HG02973 (cell line): ENCODE data around the gene FGFR3.

Source experiments
- ATAC-seq: cut with Tn5 transposase; IDR thresholded peaks from one replicate; pipeline ENCODE4 v1.9.1; 2021; ENCODE audit warnings: moderate library complexity; ENCODE audit not compliant: unreplicated experiment

FGFR3 gene

DNA sequence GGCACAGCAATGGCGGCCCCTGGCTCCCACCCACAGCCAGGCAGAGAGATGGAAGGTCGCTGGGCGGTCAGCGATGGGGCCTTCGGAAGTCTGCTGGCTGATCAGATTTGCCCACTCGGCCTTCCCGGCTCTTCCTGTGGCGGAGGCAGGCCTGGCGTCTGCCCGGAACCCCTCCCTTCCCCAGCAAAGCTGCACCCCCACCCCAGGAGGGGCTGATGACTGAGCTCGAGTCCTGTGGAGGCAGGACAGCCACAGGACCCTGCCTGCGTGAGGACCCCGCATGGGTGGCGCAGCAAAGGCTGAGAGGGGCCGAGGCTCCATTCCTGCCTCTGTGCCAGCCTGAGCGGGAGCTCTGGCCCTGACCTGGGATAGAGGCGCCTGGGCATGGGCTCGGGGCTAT is 37.0 kb upstream of the FGFR3 start:
- no peak for ATAC-seq

DNA sequence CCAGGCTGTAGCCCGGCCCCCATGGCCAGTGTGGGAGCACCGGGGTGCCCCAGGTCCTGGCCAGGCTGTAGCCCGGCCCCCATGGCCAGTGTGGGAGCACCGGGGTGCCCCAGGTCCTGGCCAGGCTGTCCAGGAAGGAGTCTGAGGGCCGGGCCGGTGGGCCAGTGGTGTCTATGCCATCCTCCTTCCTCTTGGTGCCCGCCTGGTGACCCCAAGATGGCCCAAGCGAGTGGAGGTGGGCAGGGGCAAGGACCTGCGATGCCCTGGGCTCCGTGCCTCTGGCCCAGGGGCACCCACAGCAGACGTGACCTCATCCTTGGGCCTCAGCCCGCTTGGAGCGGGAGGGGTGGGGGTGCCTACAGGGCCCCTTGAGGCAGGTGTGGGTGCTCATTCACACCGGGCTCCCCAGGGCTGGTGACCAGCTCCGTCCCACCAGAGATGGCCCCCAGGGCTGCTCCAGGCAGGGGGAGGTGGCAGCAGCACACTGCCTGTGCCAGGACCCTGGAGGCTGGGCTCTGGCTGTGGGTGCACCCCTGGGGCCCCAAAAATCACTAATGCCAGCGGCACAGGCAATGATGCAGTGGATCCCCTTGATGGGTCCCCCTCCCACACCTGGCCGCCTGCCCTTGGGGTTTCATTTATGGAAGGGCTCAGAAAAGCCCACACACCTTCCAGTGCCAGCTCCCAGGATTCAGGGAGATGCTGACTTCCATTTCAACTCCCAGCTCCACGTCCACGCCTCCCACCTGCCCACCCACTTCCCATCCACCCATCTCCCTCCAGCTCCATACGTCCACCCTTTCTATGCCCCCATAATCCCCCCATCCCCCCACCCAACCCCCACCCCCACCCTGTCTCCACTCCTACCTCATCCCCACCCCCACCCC is 36.0 kb upstream of the FGFR3 start:
- no peak for ATAC-seq

DNA sequence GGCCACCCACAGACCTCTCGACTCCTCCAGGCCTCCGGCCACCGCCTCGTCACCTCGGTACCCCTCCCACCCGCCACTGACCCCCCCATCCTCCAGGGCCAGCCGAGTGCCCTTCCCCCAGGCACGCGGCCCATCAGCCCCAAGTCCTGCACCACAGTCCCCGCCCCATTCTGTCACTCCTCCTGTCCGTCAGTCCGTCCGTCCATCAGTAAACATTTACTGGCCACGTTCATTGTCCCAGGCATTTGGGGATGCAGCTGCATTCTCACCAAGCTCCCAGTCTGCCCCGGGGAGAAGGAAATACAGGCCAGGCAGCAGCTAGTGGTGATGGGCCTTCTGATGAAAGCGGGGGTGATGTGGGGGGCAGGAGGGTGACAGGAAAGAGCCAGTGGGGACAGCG is 35.3 kb upstream of the FGFR3 start:
- no peak for ATAC-seq

DNA sequence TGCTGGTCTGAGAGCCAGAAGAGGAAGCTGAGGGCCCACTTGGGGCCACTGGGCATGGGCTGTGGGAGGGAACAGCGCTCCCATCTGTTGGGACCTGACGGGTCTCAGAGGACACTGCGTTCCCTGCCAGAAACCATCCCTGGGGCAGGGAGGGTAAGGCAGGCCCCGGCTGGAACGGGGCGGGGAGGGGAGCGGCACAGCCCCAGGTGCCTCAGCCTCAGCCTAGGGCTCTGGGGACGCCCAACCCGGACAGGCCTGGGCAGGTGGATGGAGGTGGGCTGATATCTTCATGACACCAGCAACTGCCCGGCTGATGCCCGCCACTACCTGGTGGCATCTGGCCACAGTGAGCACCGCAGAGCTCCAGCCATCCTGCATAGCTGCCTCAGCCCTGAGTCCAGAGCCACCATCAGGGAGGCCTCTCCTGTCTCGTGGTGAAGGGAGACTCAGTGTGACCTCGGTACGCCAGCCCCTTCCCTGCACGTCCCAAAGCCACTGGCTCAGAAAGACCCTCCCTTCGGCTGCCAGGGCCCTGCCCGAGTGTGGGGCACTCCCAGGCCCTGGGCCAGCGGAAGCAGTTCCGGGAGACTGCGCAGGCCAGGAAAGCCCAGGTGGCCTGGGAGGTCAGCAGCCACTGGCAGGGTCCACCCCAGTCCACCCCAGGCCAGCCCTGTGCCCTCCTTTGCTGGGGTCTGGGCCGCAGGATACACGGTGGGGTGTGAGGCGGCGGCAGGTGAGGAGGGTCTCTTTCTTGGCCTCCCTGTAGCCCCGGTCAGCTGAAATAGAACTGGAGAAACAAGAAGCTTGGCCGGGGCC is 34.6 kb upstream of the FGFR3 start:
- ATAC-seq: no peak

DNA sequence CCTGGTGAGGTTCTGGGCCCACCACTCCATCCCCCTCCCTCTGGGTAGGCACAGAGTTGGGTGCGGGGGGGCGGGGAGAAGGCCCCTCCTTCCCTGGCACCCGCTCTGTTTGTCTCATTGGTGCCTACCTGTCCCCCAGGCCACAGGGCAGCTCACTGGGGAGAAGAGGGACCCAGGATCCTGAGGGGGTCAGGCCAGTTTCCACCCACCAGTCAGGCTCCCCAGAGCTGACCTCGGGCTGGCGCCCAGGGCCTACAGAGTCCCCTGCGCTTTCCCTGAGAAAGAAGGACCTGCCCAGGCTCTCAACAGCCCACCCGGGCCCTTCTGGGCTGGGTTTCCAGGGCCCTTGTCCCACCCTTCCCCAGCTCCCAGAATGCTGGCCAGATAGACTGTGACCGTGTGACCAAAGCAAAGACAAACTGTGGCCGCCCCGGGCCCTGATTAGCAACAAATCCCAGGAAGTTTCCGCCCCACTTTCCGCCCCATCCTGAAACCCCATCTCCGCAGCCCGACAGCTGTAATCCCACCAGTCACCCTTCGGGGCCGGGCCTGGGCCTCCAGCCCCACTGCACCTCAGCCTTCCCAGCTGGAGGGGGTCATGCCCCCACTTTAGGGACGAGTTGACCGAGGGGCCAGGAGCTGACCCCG is 33.8 kb upstream of the FGFR3 start:
- no peak for ATAC-seq

DNA sequence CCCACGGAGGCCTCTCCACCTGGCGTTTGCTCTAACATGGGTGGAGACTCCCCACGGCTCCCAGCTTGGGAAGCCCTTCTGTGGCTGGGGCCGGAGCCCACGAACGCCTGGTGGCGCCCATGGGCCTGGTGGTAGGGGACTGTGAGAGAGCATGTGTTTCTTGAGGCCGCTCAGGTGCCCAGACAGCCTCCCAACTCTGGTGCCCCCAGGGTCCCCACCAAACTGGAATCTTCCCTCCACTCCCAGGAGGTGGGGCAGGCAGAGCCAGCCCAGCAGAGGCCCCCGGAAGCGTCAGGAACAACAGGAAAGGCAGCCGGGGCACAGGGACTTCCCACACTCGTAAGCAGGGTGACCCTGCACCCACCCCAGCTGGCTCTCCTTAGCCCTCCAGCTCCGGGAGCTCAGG is 33.3 kb upstream of the FGFR3 start:
- ATAC-seq: no peak

DNA sequence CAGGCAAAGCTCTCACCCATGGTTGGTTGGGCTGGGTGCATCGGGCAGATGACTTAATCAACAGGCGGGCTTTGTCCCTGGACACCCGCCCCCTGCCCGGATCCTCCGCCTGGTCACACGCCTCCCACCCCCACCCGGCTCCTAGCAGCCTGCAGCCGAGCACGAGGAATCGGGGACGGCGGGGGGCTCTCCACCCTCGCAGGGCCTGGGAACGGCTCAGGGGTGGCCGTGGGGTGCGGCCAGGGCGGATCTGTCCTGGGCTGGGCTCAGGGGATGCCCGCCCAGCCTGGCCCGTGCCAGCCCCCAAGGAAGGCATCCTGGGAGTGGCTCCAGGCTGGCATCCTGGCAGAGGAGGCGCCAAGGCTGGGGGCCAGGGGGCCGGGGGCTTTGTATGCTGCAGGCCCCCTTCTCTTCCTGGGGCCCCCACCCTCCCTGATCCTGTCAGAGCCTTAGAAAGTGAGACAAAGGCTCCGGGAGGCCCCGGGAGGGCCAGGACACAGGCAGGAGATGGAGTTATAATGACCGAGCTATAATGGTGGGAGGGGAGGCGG is 32.5 kb upstream of the FGFR3 start:
- ATAC-seq: no peak

DNA sequence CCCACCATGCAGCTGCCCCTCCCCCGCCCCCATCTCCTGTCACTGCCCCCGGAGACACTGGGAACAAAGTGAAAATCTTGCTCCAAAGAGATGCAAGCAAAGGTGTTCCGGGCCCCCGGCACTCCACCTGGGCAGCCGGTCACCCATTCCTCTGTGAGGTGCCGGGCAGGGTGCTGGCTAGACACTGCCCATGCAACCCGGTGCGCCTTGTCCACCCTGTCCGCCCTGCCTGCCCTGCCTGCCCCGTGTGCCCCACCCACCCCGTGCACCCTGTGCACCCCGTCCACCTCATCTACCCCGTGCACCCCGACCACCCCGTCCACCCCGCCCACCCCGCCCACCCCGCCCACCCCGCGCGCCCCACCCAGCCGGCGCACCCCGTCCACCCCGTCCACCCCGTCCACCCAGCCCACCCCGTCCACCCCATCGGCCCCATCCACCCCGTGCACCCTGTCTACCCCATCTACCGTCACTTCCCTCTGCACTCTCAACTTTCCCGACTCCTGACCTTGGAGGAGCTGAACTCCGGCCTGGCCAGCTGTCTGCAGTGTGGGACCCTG is 31.9 kb upstream of the FGFR3 start:
- ATAC-seq: no peak

DNA sequence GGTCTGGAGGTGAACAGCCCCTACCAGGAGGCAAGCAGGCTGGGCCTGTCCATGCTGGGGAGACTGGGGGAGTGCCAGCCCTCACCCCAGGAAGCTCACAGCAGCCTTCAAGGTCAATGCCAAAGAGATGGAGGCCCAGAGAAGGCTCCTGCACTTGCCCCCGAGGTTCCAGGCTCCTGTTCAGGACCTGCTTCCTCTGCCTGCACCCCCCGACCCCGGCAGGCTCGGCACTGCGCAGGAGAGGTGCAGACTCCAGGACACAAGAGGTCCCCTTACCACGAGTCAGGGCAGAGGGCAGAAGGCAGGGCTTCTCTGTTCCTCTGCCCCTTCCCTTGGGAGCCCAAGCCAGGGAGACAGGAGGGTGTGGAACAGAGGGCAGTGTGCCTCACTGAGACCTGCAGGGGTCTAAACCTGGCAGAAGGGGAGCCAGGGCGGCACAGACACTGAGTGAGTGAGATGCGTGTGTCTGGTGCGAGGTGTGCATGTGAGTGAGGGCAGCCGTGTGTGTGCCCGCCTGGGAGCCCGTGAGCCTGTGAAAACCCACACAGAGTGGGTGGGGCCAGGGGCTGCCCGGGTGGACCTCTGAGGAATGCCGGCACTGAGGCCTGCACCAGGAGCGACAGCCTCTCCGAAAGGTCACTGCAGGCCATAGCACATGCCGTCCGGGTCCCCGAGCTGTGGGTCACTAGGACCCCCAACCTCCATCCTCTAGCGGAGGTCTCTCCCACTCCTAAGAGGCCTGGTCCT is 30.7 kb upstream of the FGFR3 start:
- ATAC-seq: no peak

DNA sequence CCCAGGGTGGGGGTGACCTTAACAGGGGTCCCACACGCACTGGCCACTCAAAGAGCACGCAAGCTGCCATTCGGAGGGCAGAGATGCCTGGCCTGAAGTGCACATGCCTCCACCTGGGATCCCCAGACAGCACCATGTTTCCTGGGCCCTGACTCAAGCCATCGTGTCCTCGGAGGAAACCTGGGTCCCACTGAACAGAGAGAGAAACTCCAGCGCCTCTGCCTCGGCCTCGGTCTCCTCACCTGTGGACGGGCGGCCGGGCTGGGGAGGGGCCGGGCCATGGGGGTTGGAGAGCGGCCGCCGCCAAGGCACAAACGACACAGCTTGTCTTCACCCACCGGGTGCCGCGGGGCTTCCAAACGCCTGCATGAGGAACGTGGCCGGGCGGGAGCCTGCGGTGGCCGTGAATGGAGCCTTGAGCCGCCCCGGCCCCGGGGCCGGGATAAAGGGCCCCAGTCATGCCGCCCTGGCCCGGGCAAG is 30.0 kb upstream of the FGFR3 start:
- ATAC-seq: no peak

DNA sequence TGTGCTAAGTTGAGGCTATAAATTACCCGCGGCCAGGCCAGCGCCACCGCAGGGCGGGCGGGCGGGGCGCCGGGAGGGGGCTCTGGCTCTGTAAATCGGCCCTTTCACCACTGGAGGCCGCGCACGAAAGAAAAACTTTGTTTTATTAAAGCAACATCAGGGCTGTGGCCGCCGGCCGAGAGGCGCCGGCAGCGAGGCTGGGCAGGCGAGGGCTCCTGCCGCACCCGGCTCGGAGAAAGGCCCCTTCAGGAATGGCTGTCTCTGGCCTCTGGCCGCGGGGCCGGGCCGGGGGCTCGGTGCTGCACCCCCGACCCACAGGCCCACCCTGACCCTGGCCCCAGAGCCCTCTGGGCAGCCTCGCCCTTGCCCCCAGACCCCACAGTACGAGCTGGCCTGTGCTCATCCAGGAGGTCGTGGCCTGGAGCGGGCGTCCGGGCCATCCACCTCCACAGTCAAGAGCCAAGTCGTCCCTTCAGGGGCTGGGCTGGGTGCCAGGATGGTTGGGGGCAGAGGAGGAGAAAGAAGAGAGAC is 29.5 kb upstream of the FGFR3 start:
- no peak for ATAC-seq

DNA sequence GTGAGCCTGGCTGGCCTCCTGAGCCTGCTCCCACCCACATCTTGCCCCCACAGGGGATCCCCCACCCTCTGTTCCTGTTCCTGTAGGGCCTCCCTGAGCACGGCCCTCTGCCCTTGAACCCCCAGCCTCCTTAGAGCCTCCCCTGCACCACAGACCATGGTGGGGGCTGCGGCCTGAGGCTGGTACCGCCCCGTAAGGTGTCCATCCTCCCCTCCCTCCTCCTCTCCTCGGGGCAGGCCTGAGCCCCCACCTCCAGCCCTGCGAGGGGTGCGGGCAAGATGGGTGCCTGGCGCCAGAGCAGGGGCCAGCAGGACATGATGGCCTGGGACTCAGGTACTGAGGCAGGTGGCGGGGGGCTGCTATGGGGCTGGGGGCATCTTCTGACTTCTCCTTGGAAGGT is 28.4 kb upstream of the FGFR3 start:
- ATAC-seq: no peak

DNA sequence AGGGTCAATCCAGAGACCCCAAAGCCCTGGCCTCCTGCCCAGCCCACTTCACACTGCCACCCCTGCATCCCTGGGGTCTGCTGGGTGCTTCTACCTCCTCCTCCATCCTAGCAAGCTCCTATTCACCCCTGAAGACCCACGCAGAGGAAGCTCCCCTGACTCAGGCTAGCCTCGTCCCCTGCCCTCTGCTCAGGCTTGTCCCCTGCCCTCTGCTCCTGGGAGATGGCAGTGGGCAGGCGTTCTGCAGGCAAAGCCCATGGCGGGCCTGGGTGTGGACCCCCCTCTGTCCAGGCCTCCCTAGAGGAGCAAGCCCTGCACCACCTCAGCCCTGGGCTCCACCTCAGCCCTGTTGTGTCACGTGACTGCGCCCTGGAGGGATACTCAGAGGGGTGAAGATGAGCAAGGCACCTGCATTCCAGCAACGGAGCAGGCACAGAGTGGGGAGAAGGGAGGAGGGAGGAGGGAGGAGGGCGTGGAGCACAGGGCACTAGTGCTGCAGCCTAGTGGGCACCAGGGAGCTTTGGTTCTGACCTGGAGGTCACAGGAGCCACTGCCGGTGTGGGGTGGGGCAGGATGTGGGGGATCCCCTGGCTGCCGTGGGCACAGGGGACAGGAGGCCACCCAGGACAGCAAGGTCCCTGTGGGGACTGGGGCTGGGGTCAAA is 27.6 kb upstream of the FGFR3 start:
- ATAC-seq: no peak

DNA sequence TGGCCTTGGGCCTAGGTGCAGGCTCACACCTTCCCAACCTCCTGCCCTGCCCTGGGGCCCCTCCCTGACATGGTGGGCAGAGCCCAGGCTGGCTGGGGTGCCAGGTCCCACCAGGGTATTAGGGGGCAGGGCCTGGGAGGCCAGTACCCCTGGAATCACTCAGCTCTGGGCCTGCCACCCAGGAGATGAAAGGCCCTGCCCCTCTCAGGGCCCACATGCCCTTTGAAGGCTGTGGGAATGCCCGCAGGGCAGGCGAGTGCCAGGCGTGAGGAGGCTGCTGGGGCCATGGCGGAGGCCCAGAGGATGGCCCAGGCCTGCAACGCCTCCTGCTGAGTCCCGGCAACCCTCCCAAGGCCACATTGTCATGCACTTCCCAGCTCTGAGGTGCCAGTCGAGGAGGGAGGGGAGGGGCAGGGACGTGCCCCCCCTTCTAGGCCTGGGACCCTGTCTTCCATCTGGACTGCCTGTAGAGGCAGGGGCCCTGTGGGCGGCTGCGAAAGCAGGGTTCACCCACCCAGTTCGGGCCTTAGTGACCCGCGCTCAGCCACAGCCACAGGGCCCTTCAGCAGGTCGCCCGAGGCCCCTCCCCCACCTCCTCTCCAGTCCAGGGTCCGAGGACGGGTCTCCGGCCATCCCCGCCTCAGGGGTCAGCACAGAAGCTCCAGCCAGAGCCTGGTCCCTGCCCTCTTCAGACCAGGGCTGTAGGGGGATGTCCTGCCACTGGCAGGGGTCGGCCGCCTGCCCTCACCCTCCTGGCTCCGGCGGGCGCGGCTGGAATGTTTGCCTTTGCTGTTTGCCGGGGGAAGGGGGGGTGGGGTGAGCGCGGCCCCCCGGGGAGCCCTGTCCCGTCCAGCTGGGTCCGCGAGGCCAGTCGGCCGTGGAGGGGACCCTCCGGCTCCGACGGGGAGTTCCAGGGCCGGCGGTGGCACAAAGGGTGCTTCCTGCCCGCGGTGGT is 26.7 kb upstream of the FGFR3 start:
- ATAC-seq: no peak

DNA sequence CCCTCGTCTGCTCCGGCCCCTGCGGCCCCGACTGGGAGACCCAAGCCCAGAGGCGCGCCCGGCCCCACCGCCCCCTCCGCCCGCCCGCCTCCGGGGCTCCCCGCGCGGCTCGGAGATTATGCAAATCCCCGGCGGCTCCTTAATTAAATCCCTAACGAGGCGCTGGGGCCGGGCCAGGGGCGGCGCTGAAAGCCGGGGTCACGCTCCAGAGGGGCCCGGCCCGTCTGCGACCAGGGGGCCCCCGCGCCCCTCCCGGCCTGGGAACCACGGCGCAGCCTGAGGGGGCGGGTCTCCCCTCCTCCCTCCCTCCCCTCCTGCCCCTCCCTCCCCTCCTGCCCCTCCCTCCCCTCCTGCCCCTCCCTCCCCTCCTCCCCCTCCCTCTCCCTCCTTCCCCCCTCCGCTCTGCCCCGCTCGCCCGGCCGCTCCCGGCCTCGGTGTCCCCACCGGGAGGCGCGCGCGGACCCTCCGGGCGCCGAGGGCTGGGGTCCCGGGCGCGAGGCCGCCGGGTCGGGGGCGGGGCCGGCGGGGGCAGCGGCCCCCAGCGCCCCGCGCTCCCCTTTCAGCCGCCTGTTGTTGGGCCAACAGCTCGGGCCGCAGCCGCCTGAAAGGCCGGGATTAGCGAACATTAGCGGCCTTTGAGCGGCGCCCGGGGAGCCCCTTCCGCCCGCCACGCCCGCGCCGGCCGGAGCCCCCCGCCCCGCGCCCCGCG is 25.9 kb upstream of the FGFR3 start:
- ATAC-seq: no peak

DNA sequence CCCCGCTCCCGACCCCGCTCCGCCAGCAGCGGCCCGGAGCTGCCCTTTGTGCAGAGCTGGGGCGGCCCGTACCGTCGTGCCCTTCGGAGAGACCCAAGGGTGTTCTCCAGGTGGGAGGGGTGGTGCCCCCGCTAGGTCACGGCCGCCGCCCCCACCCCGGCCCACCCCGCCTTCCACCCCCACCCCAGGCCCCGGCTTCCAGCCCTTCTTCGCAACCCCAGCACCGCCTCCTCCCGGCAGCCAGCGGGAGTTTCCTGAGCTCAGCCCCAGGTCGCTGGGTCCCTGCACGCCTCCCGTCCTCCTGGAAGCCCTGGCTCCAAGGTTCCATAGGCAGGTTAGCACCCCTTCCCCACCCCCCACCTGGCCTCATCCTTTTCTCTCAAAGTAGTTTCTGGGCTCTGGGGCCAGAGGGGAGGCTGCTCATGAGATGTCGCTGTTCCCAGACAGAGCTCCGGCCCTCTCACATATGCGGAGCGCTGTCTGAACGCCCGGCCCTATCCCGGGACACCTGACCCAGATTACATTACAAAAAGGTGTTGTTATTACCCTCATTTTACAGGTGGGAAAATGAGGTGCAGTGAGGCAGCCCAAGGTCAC is 25.2 kb upstream of the FGFR3 start:
- no peak for ATAC-seq

DNA sequence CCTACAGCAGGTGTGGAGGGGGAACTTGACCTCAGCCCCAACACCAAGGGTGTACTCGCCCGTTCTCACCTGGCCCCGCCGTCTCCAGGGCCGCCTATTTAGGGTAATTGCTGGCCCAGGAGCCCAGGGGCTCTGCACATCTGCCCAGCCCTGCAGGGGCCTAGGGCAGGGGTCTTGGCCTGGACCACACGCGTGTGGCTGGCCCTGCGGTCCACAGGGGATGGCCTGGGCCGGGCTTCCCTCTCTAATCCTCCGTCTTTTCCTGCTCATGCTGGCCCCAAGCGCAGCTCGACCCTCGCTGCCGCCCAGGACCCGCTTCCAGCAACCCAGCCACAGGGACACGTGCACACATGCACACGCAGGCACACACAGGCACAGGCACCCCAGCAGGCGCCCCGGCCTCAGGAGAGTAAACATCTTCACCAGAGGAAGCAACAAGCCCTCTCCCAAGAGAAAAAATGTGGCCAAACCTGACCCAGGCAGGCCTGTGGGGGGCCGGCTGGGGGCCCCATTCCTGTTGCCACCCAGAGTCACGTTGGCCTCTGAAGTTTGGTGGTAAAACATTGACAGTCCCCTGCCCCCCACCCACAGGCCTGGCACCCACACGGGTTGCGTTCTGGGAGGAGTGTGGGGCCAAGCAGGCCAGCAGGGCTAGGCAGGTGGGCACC is 24.6 kb upstream of the FGFR3 start:
- no peak for ATAC-seq
